CD4-positive, alpha-beta T cell treated with Interleukin-2 at 100 ng/mL for 4 hours (primary cell): ENCODE results near the gene COL18A1.
"Not testable (repeated sequence)": the region's sequence is repeated elsewhere in the genome, so short reads cannot be mapped to it uniquely, and the experiment has no call there.

Experiments
- DNase-seq: peaks from one replicate; pipeline ENCODE4 v3.0.0-alpha.2; 2020; ENCODE audit warnings: low spot score

COL18A1 gene

GRCh38 chr21:45494851-45495680, 90.1 kb downstream of the COL18A1 start:
- DNase-seq, result no peak

GRCh38 chr21:45496151-45496967, 91.4 kb downstream of the COL18A1 start:
- DNase-seq, result no peak

- no peak for DNase-seq
Measured at GRCh38 chr21:45496968-45497845, 92.2 kb downstream of the COL18A1 start.

GRCh38 chr21:45497846-45498645, 93.1 kb downstream of the COL18A1 start:
- no peak for DNase-seq

GRCh38 chr21:45498646-45499000, 93.7 kb downstream of the COL18A1 start:
- no peak for DNase-seq

GRCh38 chr21:45499201-45499750, 94.3 kb downstream of the COL18A1 start:
- no peak for DNase-seq

GRCh38 chr21:45499970-45500577, 95.1 kb downstream of the COL18A1 start:
- DNase-seq, result no peak

GRCh38 chr21:45501081-45502005, 96.4 kb downstream of the COL18A1 start:
- not testable (repeated sequence) for DNase-seq

GRCh38 chr21:45502006-45502345, 97.0 kb downstream of the COL18A1 start:
- no peak for DNase-seq

- no peak for DNase-seq
Measured at GRCh38 chr21:45502600-45502999, 97.6 kb downstream of the COL18A1 start.

- DNase-seq, result not testable (repeated sequence)
Measured at GRCh38 chr21:45503226-45503625, 98.3 kb downstream of the COL18A1 start.

- no peak for DNase-seq
Measured at GRCh38 chr21:45504021-45504515, 99.1 kb downstream of the COL18A1 start.

GRCh38 chr21:45504516-45505415, 99.8 kb downstream of the COL18A1 start:
- DNase-seq, result no peak

GRCh38 chr21:45505416-45506021, 100.6 kb downstream of the COL18A1 start:
- no peak for DNase-seq

GRCh38 chr21:45506241-45506817, 101.4 kb downstream of the COL18A1 start:
- no peak for DNase-seq

- no peak for DNase-seq
Measured at GRCh38 chr21:45506836-45507522, 102.0 kb downstream of the COL18A1 start.

GRCh38 chr21:45507523-45507875, 102.5 kb downstream of the COL18A1 start:
- no peak for DNase-seq
